Upper lobe of left lung (tissue), 4 donors: ENCODE data around the gene PARN.

ENCODE experiments used
- POLR2A ChIP-seq, 4 donors: fragments of 450-650 bp; IDR thresholded peaks; one replicate each; pipeline ENCODE4 v1.5.1; 2016 to 2017; ENCODE audit warnings: antibody characterized with exemption in 4 of 4, mild to moderate bottlenecking in 2 of 4
- TF ChIP-seq, protein P1 (sequence below), 6 experiments: fragments of 450-650 bp in 4 of 6; fragments of 200-600 bp in 2 of 6; sonication (generic) in 2 of 6; IDR thresholded peaks; one replicate each; pipeline ENCODE4 v1.5.1; 2016 to 2019; ENCODE audit warnings: antibody characterized with exemption in 6 of 6

DNA sequence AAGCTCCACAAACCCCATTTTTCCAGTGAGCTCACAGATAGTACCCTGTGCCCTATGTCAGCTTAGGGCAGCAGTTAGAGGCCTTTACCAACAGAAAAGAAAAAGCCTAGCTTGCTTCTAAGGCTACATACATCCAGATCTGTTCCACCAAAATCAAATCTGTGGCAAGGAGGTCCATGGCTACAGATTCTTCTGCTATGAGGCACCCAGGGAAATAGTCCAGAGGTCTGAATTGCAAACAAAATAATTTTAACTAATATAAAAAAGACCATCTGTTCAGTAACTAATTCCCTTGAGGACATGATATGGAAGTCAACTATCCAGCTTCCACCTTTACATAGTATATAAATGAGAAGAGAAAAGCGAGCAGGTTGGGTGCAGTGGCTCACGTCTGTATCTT lies 129.3 kb downstream of the PARN start:
- TF ChIP-seq, protein P1, sequence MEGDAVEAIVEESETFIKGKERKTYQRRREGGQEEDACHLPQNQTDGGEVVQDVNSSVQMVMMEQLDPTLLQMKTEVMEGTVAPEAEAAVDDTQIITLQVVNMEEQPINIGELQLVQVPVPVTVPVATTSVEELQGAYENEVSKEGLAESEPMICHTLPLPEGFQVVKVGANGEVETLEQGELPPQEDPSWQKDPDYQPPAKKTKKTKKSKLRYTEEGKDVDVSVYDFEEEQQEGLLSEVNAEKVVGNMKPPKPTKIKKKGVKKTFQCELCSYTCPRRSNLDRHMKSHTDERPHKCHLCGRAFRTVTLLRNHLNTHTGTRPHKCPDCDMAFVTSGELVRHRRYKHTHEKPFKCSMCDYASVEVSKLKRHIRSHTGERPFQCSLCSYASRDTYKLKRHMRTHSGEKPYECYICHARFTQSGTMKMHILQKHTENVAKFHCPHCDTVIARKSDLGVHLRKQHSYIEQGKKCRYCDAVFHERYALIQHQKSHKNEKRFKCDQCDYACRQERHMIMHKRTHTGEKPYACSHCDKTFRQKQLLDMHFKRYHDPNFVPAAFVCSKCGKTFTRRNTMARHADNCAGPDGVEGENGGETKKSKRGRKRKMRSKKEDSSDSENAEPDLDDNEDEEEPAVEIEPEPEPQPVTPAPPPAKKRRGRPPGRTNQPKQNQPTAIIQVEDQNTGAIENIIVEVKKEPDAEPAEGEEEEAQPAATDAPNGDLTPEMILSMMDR (IDR thresholded peaks at IDR 0.05), result no peak
- no peak for TF ChIP-seq POLR2A (IDR thresholded peaks at IDR 0.05)
